Bronchus fibroblast of lung (primary cell): ENCODE results near the gene ARHGAP15. TPM values are rescaled to one million over a fixed set of nuclear protein-coding genes. Genes with fewer than 3 reads are reported as not detected.

Experiments used
- total RNA-seq: library from RNA; depleted of rRNA; stranded (reverse); fragments of >200 nt; gene quantifications from 2 replicates; pipeline ENCODE4 v1.2.3, GENCODE V29; 2015

The ARHGAP15 gene
- total RNA-seq, result not detected in 2 replicates

GRCh38 chr2:143128681-143129580, at the start of gene ARHGAP15:
Gene ARHGAP15 (plus strand): TSS chr2:143129419.

